GM12878 (cell line): Measurements from ENCODE around the gene ZSCAN22.

Experiments
- BCL11A ChIP-seq: IDR thresholded peaks from 2 replicates; pipeline ENCODE4 v1.6.1; 2011; ENCODE audit warnings: low read depth, low read length
- CTCF ChIP-seq, 3 experiments: IDR thresholded peaks in 2 of 3; conservative IDR thresholded peaks in 1 of 3; 2 replicates each; pipeline ENCODE4 v1.5.1; 2011; ENCODE audit warnings: low read depth in 3 of 3, low read length in 3 of 3, mild to moderate bottlenecking in 3 of 3, control low read depth in 2 of 3, moderate library complexity in 2 of 3, inconsistent platforms in 1 of 3, mixed read lengths in 1 of 3; ENCODE audit not compliant: control insufficient read depth in 2 of 3, insufficient read depth in 1 of 3; ENCODE audit errors: extremely low read depth in 1 of 3
- E2F4 ChIP-seq: IDR thresholded peaks from 2 replicates; pipeline ENCODE4 v1.6.1; 2012; ENCODE audit warnings: low read depth, low read length, improper control_type of control experiment
- KLF5 ChIP-seq: fragments of 450-650 bp; IDR thresholded peaks from 2 replicates; pipeline ENCODE4 v1.6.1; 2014; ENCODE audit warnings: mild to moderate bottlenecking; ENCODE audit not compliant: partially characterized antibody
- POLR2A ChIP-seq: IDR thresholded peaks from 2 replicates; pipeline ENCODE4 v1.6.1; 2011; ENCODE audit warnings: low read depth, mild to moderate bottlenecking, low read length
- ZNF274 ChIP-seq: IDR thresholded peaks from one replicate; pipeline ENCODE4 v1.8.0; 2011; ENCODE audit not compliant: insufficient read length, insufficient read depth

DNA sequence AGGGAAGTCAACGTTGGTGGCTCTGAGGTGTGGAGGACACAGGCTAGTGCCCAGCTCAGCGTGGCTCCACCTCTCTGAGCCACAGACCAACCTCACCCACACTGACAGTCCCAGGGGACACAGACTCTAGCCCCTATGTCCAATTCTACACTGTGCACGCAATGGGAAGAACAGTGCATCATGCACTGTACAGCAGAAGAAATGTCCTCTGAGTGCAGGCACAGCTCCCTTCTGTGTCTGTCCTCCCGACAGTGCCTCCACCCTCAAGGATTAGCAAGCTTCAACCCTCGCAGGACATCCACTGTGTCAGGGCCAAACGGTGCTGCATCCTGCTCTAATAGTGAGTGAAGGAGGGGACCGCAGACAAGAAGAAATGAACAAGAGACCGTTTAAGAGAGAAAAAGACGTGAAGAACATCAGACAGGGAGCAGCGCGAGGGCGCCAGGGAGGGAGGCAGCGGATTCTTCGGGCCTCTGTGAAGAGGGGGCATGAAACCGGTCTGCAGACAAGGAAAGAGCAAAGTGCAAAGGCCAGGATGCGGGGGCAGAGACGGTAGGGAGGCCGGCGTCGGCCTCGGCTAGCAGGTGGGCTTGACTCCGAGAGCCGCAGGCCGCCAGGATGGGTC, 53.4 kb downstream of the ZSCAN22 start:
- TF ChIP-seq CTCF (IDR thresholded peaks at IDR 0.05 in 2 of 3, conservative IDR thresholded peaks at IDR 0.05 in 1 of 3; ENCODE audit: control insufficient read depth in 2 of 3, extremely low read depth in 1 of 3, insufficient read depth in 1 of 3, low read depth in 3 of 3, low read length in 3 of 3) (no peak), POLR2A (no peak), BCL11A (no peak), KLF5 (no peak), E2F4 (no peak), ZNF274 (no peak)
